H9 (cell line): ENCODE results near the gene TSPYL4. TPM values are rescaled to one million over a fixed set of nuclear protein-coding genes. Genes with fewer than 3 reads are reported as not detected.

Experiments used
- DNase-seq: peaks from one replicate; pipeline ENCODE4 v3.0.0-alpha.2; 2017
- H2AFZ ChIP-seq: one replicate; pipeline ENCODE4 v1.6.1; 2013; ENCODE audit warnings: mild to moderate bottlenecking, low read length, control low read depth, moderate library complexity
- H2AK5ac ChIP-seq: 2 replicates; pipeline ENCODE4 v1.6.1; 2013; ENCODE audit warnings: low read length, control low read depth, mixed read lengths; ENCODE audit not compliant: insufficient read length
- H2BK120ac ChIP-seq: one replicate; pipeline ENCODE4 v1.6.1; 2013; ENCODE audit warnings: low read depth, mild to moderate bottlenecking, low read length, control low read depth, inconsistent platforms; ENCODE audit not compliant: poor library complexity, severe bottlenecking
- H2BK12ac ChIP-seq: 2 replicates; pipeline ENCODE4 v1.6.1; 2013; ENCODE audit warnings: low read length, control low read depth, mixed read lengths, low read depth; ENCODE audit not compliant: insufficient read length
- H2BK15ac ChIP-seq: 2 replicates; pipeline ENCODE4 v1.6.1; 2013; ENCODE audit warnings: low read depth, low read length, control low read depth
- H2BK20ac ChIP-seq: one replicate; pipeline ENCODE4 v1.6.1; 2013; ENCODE audit warnings: low read depth, mild to moderate bottlenecking, low read length, control low read depth, inconsistent platforms; ENCODE audit not compliant: poor library complexity, severe bottlenecking
- H2BK5ac ChIP-seq: 2 replicates; pipeline ENCODE4 v1.6.1; 2013; ENCODE audit warnings: low read length, control low read depth, mixed read lengths; ENCODE audit not compliant: insufficient read length
- H3K14ac ChIP-seq: 2 replicates; pipeline ENCODE4 v1.6.1; 2013; ENCODE audit warnings: low read length, control low read depth; ENCODE audit not compliant: insufficient read depth
- H3K18ac ChIP-seq: 2 replicates; pipeline ENCODE4 v1.6.1; 2013; ENCODE audit warnings: low read depth, mild to moderate bottlenecking, mixed read lengths, low read length, control low read depth; ENCODE audit not compliant: insufficient read length
- H3K23ac ChIP-seq: 2 replicates; pipeline ENCODE4 v1.6.1; 2013; ENCODE audit warnings: low read length, control low read depth, mixed read lengths, low read depth; ENCODE audit not compliant: insufficient read length
- H3K23me2 ChIP-seq: 2 replicates; pipeline ENCODE4 v1.6.1; 2013; ENCODE audit warnings: low read depth, mild to moderate bottlenecking, mixed read lengths, low read length, control low read depth; ENCODE audit not compliant: insufficient read length, poor library complexity, severe bottlenecking
- H3K27ac ChIP-seq: 2 replicates; pipeline ENCODE4 v1.5.1; 2013; ENCODE audit warnings: low read length, control low read depth, mixed read lengths, low read depth; ENCODE audit not compliant: insufficient read length
- H3K27me3 ChIP-seq: 2 replicates; pipeline ENCODE4 v1.6.1; 2013; ENCODE audit warnings: low read length, control low read depth, inconsistent platforms; ENCODE audit not compliant: insufficient read depth
- H3K4ac ChIP-seq: 2 replicates; pipeline ENCODE4 v1.6.1; 2013; ENCODE audit warnings: low read depth, mild to moderate bottlenecking, control low read depth, inconsistent platforms, low read length, moderate library complexity
- H3K4me1 ChIP-seq: 2 replicates; pipeline ENCODE4 v1.6.1; 2013; ENCODE audit warnings: low read length, control low read depth, inconsistent platforms; ENCODE audit not compliant: insufficient read depth
- H3K4me2 ChIP-seq: 2 replicates; pipeline ENCODE4 v1.6.1; 2013; ENCODE audit warnings: low read length, control low read depth, mixed read lengths; ENCODE audit not compliant: insufficient read length, insufficient read depth
- H3K56ac ChIP-seq: 2 replicates; pipeline ENCODE4 v1.6.1; 2013; ENCODE audit warnings: low read depth, mild to moderate bottlenecking, mixed read lengths, low read length, control low read depth; ENCODE audit not compliant: insufficient read length
- H3K79me1 ChIP-seq: 2 replicates; pipeline ENCODE4 v1.6.1; 2013; ENCODE audit warnings: low read depth, mild to moderate bottlenecking, moderate library complexity, low read length, control low read depth, inconsistent platforms; ENCODE audit not compliant: insufficient read depth, poor library complexity, severe bottlenecking
- H3K79me2 ChIP-seq: 2 replicates; pipeline ENCODE4 v1.6.1; 2013; ENCODE audit warnings: low read length, control low read depth, inconsistent platforms; ENCODE audit not compliant: insufficient read depth
- H3K9ac ChIP-seq: 2 replicates; pipeline ENCODE4 v1.6.1; 2013; ENCODE audit warnings: low read length, control low read depth, mixed read lengths; ENCODE audit not compliant: insufficient read length; ENCODE audit errors: extremely low read depth
- H3K9me3 ChIP-seq: one replicate; pipeline ENCODE4 v1.6.1; 2013; ENCODE audit warnings: low read depth, low read length, inconsistent platforms; ENCODE audit not compliant: control insufficient read depth
- H3T11ph ChIP-seq: one replicate; pipeline ENCODE4 v1.6.1; 2013; ENCODE audit warnings: mild to moderate bottlenecking, low read length, control low read depth, inconsistent platforms
- H4K20me1 ChIP-seq: one replicate; pipeline ENCODE4 v1.6.1; 2013; ENCODE audit not compliant: control insufficient read depth, insufficient read length, insufficient read depth
- H4K5ac ChIP-seq: 2 replicates; pipeline ENCODE4 v1.6.1; 2013; ENCODE audit warnings: low read depth, mild to moderate bottlenecking, mixed read lengths, low read length, control low read depth; ENCODE audit not compliant: insufficient read length
- H4K8ac ChIP-seq: replicated peaks from 2 replicates; pipeline ENCODE4 v1.6.1; 2013; ENCODE audit warnings: low read length, control low read depth, mixed read lengths, low read depth; ENCODE audit not compliant: insufficient read length
- H4K91ac ChIP-seq: 2 replicates; pipeline ENCODE4 v1.6.1; 2013; ENCODE audit warnings: low read depth, mild to moderate bottlenecking, moderate library complexity, mixed read lengths, low read length, control low read depth; ENCODE audit not compliant: insufficient read length
- H3K27ac Mint-ChIP-seq, 3 experiments: 2 replicates in 2 of 3; 3 replicates in 1 of 3; pipeline ENCODE4 v1.8.0; 2020 to 2021; ENCODE audit warnings: mixed read lengths in 3 of 3, mild to moderate bottlenecking in 1 of 3, moderate library complexity in 1 of 3
- H3K27me3 Mint-ChIP-seq: 2 replicates; pipeline ENCODE4 v1.8.0; 2021; ENCODE audit warnings: low read depth, mild to moderate bottlenecking, moderate library complexity, mixed read lengths
- H3K36me3 Mint-ChIP-seq, 3 experiments: 2 replicates in 2 of 3; 3 replicates in 1 of 3; pipeline ENCODE4 v1.8.0; 2020 to 2021; ENCODE audit warnings: low read depth in 3 of 3, mixed read lengths in 3 of 3; ENCODE audit not compliant: insufficient read depth in 1 of 3
- H3K4me1 Mint-ChIP-seq, 2 experiments: 2 replicates each; pipeline ENCODE4 v1.8.0; 2020; ENCODE audit warnings: mixed read lengths in 2 of 2
- H3K4me3 Mint-ChIP-seq, 2 experiments: 2 replicates in 1 of 2; 3 replicates in 1 of 2; pipeline ENCODE4 v1.8.0; 2020 to 2021; ENCODE audit warnings: mild to moderate bottlenecking in 2 of 2, mixed read lengths in 2 of 2, moderate library complexity in 1 of 2
- H3K9me3 Mint-ChIP-seq, 2 experiments: 2 replicates in 1 of 2; 3 replicates in 1 of 2; pipeline ENCODE4 v1.8.0; 2020; ENCODE audit warnings: mild to moderate bottlenecking in 2 of 2, mixed read lengths in 2 of 2, moderate library complexity in 1 of 2
- CTCF ChIP-seq: fragments of 200-600 bp; sonication (generic); conservative IDR thresholded peaks from 3 replicates; pipeline ENCODE4 v1.8.0; 2021; ENCODE audit warnings: antibody characterized with exemption, mild to moderate bottlenecking
- WGBS: extraction: QIAGEN DNeasy Blood & Tissue Kit; methylation state at CpG from one replicate; pipeline ENCODE4 v1.1.7; 2013; ENCODE audit warnings: missing lambda C conversion rate, low lambda C conversion rate, mixed read lengths; ENCODE audit not compliant: insufficient read length; ENCODE audit errors: extremely low coverage; 5-methylcytosine and 5-hydroxymethylcytosine counted together
- total RNA-seq: library from RNA; stranded (reverse); gene quantifications from 2 replicates; pipeline ENCODE4 v1.2.1, GENCODE V29; 2021

Gene TSPYL4
- total RNA-seq, 1 experiment from 2014 or later = 19.0 TPM

- no peaks in the 10 kb centered on the region for H3K9me3 ChIP-seq
- peaks cover 3% of the 10 kb centered on the region; the same call in 1 of the 2 replicates for H3K79me2 ChIP-seq
- no peak overlapping the region for H3K23ac ChIP-seq
- H2BK15ac ChIP-seq = no peak overlapping the region
- H3K18ac ChIP-seq = no peak overlapping the region
- no peaks in the 10 kb centered on the region for H3K79me1 ChIP-seq
- Mint-ChIP-seq H3K9me3 (no peaks in the 10 kb centered on the region), H3K4me1 (peaks cover 13% of the 10 kb centered on the region in 2 experiments), H3K27ac (no peak overlapping the region), H3K36me3 (peaks cover 0 to 5% (median 4%) of the 10 kb centered on the region in 3 experiments; a peak in 2 of 7 replicates), H3K27me3 (no peaks in the 10 kb centered on the region), H3K4me3 (no peak overlapping the region)
- no peak overlapping the region for H2AK5ac ChIP-seq
- H2BK12ac ChIP-seq = no peak overlapping the region
- no CpG with 5 or more reads among the region's 4 CpGs for WGBS
- no peaks in the 10 kb centered on the region for H4K20me1 ChIP-seq
- H3K27ac ChIP-seq = no peak overlapping the region
- H3K14ac ChIP-seq = no peak overlapping the region
- H3K27me3 ChIP-seq = no peaks in the 10 kb centered on the region
- peaks cover 3% of the 10 kb centered on the region for H3K23me2 ChIP-seq
- no peak overlapping the region for H3K56ac ChIP-seq
- H4K8ac ChIP-seq = no peak overlapping the region
- no peak overlapping the region for H2BK20ac ChIP-seq
- no peak overlapping the region for H3T11ph ChIP-seq
- H4K91ac ChIP-seq = no peak overlapping the region
- H3K4me2 ChIP-seq = no peak overlapping the region
- no peak for DNase-seq
- no peak overlapping the region for H3K9ac ChIP-seq
- H2BK5ac ChIP-seq = no peak overlapping the region
- TF ChIP-seq CTCF = no peak
- peaks cover 6% of the 10 kb centered on the region; the same call in 1 of the 2 replicates for H3K4me1 ChIP-seq
- H3K4ac ChIP-seq = no peak overlapping the region
- no peak overlapping the region for H4K5ac ChIP-seq
- no peak overlapping the region for H2BK120ac ChIP-seq
- no peak overlapping the region for H2AFZ ChIP-seq
Observed at GRCh38 chr6:116246089-116246488, 7.8 kb downstream of the TSPYL4 start.
